Measurements from ENCODE around the gene CYB5R3. TPM values are rescaled to one million over a fixed set of nuclear protein-coding genes. Genes with fewer than 3 reads are reported as not detected.

Gene CYB5R3
- total RNA-seq, 1 donor from 2014 or later, result 181 TPM

- peaks cover 22% of the 10 kb centered on the region for H3K27me3 Mint-ChIP-seq (ENCODE audit: low read depth, unreplicated experiment)
Observed at GRCh38 chr22:42685941-42686653, 36.9 kb upstream of the CYB5R3 start.

DNA sequence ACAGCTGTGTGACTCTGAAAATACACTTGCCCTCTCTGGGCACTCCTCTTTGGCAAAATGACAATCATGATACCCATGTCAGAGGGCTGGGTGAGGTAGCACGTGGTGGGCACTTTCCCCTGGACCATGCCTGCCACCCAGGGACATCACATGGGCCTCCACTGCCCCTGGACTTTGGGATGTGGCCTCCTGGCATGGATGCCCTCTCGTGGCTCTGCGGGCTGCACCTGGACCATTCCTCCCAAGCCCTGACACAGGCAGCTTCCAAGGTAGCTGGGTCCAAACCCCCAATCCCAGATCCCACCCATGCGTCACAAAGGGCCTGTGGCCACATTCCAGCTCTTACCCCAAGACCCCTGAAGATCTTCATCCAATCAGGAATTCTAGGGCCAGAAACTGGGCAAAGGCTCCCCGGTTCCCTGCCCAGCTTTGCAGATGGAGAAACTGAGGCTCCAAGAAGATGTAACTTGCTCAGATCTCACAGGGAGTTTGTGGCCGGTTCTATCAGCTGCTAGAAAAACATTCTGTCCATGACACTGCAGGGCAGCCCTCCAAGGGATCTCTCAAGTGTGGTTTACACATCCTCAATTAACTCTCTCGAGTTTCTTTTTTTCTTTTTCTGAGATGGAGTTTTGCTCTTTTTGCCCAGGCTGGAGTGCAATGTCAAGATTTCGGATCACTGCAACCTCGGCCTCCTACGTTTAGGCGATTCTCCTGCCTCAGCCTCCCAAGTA lies 35.4 kb upstream of the CYB5R3 start:
- Histone ChIP-seq H2AFZ (ENCODE audit: low read depth, low read length) (no peak overlapping the region), H3K4me2 (ENCODE audit: low read length) (no peak overlapping the region), H3K79me2 (ENCODE audit: insufficient read depth, low read length) (no peaks in the 10 kb centered on the region), H3K9me3 (ENCODE audit: insufficient read depth, low read depth, low read length) (no peaks in the 10 kb centered on the region), H3K9ac (ENCODE audit: low read length) (no peak overlapping the region), H3K36me3 (ENCODE audit: insufficient read depth, low read length) (no peaks in the 10 kb centered on the region), H3K4me1 (ENCODE audit: insufficient read depth, low read length) (peaks cover 20% of the 10 kb centered on the region), H3K27me3 (ENCODE audit: insufficient read depth, low read length) (no peaks in the 10 kb centered on the region), H3K27ac (ENCODE audit: low read depth, low read length) (no peak overlapping the region), H3K4me3 (ENCODE audit: insufficient read depth, low read depth, low read length) (no peak overlapping the region), H4K20me1 (ENCODE audit: insufficient read depth, low read length) (no peaks in the 10 kb centered on the region)
- FAIRE-seq (no peak), DNase-seq (ENCODE audit: low read depth) (peak; percentile 18)
- Mint-ChIP-seq H3K4me1 (ENCODE audit: low read depth, unreplicated experiment) (peaks cover 15% of the 10 kb centered on the region), H3K9me3 (ENCODE audit: unreplicated experiment) (no peaks in the 10 kb centered on the region), H3K27me3 (ENCODE audit: low read depth, unreplicated experiment) (peaks cover 22% of the 10 kb centered on the region), H3K36me3 (ENCODE audit: low read depth, unreplicated experiment) (no peaks in the 10 kb centered on the region), H3K27ac (ENCODE audit: unreplicated experiment) (no peak overlapping the region), H3K4me3 (ENCODE audit: unreplicated experiment) (no peak overlapping the region)
- TF ChIP-seq EZH2 (IDR thresholded peaks at IDR 0.05; ENCODE audit: insufficient read depth, low read length) (no peak), CTCF (IDR thresholded peaks at IDR 0.05; ENCODE audit: insufficient read depth, low read depth, low read length) (no peak)

More at GRCh38 chr22:42685941-42686653, 36.9 kb upstream of the CYB5R3 start:
- H4K20me1 ChIP-seq (ENCODE audit: insufficient read depth, low read length), result no peaks in the 10 kb centered on the region
- peaks cover 10% of the 10 kb centered on the region for H3K4me1 ChIP-seq (ENCODE audit: insufficient read depth, low read length)
- H3K9ac ChIP-seq (ENCODE audit: low read length), result no peak overlapping the region
- peaks cover 6% of the 10 kb centered on the region for H3K4me1 Mint-ChIP-seq (ENCODE audit: low read depth, unreplicated experiment)
- H3K36me3 ChIP-seq (ENCODE audit: insufficient read depth, low read length), result no peaks in the 10 kb centered on the region
- no peaks in the 10 kb centered on the region for H3K36me3 Mint-ChIP-seq (ENCODE audit: low read depth, unreplicated experiment)
- FAIRE-seq (no peak), DNase-seq (ENCODE audit: low read depth) (no peak)
- no peak overlapping the region for H3K4me2 ChIP-seq (ENCODE audit: low read length)
- no peak overlapping the region for H2AFZ ChIP-seq (ENCODE audit: low read depth, low read length)
- H3K27ac Mint-ChIP-seq (ENCODE audit: unreplicated experiment), result no peak overlapping the region
- no peaks in the 10 kb centered on the region for H3K27me3 ChIP-seq (ENCODE audit: insufficient read depth, low read length)
- H3K27ac ChIP-seq (ENCODE audit: low read depth, low read length), result no peak overlapping the region
- no peak for TF ChIP-seq CTCF (IDR thresholded peaks at IDR 0.05; ENCODE audit: insufficient read depth, low read depth, low read length)
- TF ChIP-seq EZH2 (IDR thresholded peaks at IDR 0.05; ENCODE audit: insufficient read depth, low read length), result no peak
- no peak overlapping the region for H3K4me3 ChIP-seq (ENCODE audit: insufficient read depth, low read depth, low read length)
- H3K4me3 Mint-ChIP-seq (ENCODE audit: unreplicated experiment), result no peak overlapping the region
- no peaks in the 10 kb centered on the region for H3K9me3 Mint-ChIP-seq (ENCODE audit: unreplicated experiment)
- H3K79me2 ChIP-seq (ENCODE audit: insufficient read depth, low read length), result no peaks in the 10 kb centered on the region
- H3K9me3 ChIP-seq (ENCODE audit: insufficient read depth, low read depth, low read length), result no peaks in the 10 kb centered on the region

Data from astrocyte (in vitro differentiated cells and primary cell).